Fibroblast of the conjunctiva (primary cell): ENCODE measurements around the gene FNTB.
"Not testable (repeated sequence)": the region's sequence is repeated elsewhere in the genome, so short reads cannot be mapped to it uniquely, and the experiment has no call there.

Source experiments
- DNase-seq: peaks from one replicate; pipeline ENCODE4 v3.0.0-alpha.2; 2010; ENCODE audit warnings: low read depth

Gene FNTB

DNA sequence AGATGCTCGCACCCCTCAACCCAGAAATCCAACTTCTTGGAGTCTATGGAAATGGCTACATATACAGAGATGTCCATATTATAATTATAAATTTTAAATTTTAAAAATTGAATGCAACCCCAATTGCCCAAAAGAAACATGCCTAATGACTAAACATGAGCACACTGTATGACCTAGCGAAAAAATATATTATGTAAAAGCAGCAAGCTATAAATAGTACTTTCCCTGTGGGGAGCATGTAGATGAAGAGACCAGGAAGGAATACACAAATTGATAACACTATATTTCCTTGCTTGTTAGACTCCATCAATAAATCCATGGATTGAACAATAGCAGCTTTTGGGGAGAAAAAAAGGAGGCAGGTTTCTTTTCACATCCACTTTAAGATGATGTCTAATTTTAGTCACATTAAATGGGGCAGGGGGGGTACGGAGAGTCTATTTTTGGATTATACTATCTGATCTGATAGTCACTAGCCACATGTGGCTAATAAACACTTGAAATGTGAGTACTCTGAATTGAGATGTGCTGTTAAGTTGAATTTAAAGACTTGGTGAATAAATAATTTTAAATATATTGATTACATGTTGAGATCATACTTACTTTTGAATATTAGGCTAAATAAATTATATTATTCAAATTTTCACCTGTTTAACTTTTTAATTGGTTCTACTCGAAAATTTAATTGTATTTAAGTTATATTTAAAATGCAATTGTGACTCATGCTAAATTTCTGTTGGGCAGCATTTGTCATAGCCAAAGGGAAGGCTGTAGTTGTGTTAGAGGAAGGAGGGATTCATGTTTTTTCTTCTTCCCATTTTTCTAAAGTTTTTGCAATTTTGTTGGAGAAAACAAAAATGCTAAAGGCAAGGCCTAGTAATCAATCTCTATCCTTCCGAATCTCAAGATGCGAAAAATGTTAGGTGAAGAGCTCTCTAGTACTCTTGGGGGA, 98.1 kb downstream of the FNTB start:
- DNase-seq: no peak

DNA sequence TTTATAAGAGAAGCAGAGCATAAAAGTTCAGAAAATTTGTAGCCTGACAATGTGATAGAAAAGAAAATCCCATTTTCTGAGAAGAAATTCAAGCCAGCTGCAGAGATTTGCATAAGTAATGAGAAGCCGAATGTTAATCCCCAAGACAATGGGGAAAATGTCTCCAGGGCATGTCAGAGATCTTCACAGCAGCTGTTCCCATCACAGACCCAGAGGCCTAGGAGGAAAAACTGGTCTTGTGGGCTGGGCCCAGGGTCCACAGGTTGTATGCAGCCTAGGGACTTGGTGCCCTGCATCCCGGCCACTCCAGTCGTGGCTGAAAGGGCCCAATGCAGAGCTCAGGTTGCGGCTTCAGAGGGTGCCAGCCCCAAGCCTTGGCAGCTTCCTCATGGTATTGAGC, 100.0 kb downstream of the FNTB start:
- DNase-seq: not testable (repeated sequence)

DNA sequence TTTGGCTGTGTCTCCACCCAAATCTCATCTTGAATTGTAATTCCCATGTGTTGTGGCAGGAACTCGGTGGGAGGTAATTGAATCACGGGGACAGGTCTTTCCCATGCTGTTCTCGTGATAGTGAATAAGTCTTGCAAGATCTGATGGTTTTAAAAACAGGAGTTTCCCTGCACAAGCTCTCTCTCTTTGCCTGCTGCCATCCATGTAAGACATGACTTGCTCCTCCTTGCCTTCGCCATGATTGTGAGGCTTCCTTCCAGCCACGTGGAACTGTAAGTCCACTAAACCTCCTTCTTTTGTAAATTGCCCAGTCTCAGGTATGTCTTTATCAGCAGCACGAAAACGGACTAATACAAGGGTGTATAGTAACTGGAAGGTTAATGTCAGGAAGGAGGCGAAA, 101.1 kb downstream of the FNTB start:
- DNase-seq: not testable (repeated sequence)

DNA sequence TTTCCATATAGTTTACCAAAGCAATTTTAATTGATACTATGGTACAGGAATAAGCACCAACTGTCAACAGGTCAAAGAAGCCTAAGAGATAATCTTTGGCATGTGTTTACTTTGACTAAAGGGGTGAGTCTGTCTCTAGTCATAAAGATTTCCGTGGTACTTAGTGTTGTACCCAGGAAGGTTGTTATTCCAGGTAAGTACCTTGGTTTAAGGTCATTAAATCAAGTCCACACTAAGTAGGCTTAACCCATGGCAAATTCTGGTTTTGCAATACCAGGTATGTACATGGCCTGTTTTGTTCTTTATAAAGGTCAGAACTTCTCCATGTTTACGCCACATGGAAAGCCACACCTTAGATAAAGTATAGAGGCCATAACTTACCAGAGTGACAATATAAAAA, 105.7 kb downstream of the FNTB start:
- no peak for DNase-seq

DNA sequence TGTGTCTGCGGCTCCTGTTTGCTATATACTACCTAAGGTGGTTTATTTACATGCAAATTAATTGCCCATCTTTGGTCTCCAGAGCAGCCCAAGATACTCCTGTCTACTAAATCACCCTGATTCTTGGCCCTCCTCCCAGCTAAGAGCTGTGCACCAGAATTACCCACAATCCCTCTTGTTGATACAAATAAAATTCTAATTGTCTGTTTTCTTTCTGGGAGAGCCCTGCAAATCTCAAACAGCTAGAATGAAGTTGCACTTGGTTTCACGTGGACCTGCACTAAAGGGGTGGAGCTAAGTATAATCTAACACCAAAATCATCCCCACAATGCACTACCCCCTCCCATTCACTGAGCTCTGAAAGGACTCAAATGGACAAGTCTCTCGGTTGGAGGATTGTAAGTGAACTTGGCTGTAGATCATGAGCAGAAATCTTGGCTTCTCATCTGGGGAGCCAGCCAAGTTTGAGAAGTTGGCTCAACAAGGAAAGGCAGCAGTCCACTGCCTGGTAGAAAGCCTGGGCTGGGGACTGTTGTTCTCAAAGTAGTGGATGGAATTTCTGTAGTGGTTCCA, 109.0 kb downstream of the FNTB start:
- DNase-seq: peak; percentile 91

DNA sequence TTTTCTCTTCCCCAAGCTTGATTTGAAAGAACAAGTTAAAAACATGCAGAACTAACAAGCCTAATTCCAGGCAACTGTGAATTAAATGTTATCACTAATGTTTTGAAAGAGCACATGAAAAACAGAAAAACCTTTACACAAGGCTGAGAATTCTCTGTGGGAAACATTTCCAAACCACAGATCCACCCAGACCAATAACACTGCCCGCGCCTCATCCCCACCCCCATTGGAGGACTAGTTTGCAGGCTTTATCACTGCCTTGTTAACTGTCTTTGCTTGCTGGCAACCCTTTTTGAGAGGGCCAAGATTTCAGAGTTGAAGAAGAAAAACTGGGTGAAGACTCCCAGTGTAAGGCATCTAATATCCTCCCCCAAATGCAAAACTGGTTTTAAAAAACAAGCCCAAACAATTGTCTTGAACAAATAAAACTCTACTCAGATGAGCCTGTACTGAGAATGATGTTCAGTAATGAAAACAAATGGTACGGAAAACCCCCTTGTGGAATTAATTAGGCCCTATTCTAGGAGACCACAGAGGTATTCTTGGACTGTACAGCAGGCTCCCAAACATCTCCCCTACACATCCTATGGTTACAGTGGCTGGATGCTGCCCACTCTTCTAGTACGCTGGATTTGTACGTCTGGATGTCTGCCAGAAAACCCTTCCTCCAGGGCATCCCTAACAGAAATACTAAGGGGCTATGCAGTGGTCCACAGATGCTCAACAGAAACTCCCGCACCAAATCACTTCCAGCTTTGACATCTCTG, 109.8 kb downstream of the FNTB start:
- peak; percentile 46 for DNase-seq

DNA sequence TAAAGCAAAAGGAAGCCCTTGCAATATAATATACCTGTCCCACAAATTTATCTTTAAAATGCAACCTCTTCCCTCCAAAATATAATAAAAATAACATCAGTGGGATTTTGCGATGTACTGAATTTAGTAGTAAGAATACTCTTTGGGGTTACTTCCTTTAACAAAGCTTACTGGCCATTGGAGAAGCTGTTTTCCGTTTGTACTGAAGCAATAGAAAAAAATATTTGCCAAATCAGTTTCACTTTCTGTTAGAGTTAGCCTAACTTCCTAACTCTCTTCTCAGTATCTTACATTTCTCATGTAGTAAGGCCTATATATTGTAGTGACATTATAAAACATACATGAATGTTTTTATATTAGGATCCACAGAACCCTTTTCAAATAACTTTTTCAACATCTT, 111.9 kb downstream of the FNTB start:
- DNase-seq: no peak

DNA sequence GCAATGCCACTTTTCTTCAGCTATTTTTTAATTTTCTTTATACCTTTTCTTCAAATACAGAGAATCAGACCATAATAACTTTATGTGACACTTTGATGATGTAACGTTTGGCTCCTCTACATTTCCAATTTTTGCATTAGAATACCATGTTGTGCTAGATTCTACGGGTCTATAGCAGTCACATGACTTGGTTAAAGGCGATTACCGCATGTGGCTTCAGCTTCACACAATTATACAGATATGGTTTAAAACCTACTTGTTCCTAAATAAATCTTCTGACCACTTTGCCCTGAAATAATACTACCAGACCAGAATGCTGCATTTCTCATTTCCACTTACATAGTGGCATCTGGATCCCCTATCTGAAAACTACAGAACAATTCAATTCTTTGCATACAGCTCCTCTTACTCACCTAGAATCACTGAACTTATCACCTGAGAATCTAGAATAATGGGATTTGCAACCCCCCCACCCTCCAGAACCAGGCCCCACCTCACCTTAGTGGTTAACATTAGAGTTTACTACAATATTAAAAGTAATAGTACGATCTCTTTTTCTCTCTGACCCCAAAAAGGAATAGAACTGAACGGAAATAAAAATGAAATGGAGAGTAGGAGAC, 114.3 kb downstream of the FNTB start:
- no peak for DNase-seq

DNA sequence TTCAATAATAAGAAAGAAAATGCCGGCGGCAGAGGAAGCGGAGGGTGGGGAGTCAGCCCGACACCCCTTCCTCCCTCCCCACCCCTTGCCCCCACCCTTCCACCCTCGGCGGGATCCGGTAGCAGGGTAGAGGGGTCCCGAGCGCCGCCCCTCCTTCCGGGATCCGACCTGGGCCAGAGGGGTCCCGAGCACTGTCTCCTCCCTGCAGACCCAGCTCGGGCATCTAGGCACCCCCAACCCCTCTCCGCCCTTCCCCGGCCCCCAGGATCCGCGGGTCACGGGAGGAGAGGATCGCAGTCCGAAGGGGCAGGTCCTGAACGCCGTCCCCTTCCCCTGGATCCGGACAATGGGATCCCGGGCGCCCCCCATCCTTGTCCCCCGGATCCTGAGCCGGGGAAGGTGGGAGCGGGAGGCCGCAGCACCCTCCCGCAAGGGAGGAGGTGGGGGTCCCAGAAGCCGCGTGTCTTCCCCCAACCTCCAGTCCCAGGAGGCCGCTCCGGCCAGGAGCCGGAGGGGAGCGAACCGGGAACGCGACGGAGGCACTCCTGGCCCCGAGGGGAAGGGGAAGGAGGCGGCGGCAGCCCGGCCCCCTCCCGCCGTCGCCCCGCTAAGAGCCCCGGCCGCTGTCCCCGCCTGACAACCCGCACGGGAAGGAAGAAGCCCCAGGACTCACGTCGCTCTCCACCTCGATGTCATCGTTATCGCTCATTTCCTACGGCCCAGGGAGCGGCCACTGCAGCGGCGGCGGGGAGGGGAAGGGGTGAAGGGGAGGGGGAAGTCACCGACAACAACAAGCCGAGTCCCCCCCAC, 115.1 kb downstream of the FNTB start:
- no peak for DNase-seq

DNA sequence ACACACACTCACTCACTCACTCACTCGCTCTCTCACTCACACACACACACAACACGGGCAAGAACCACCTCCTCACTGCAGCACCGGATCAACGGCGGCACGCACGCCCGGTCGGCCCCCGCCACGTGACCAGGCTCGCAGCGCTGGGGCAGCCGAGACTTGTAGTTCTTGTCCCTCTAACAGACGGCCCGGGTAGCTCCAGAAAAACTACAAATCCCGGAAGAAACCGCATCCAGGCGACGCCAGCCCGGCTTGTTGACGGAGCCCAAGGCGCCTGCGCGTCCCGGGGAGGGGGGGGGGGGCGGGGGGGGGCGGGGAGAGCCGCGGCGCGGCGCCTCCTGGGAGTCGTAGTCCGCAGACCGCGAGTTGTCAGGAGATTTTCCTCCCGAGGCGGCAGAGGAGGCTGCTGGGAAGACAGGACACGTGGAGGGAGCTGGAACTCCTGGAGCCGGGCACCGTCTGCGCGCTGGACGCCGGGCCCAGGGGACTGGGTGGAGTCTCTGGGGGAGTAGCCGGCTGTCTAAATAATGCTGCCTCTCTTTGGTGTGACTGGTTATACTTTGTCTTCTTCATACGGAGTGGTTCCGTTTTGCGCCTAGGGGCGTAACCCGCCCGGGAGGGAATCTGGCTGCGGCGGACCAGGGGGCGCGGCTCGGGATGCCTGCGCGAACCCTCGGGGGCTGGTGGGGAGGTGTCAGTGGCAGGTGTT, 115.9 kb downstream of the FNTB start, which contains the start of gene MAX:
TSS of gene MAX (minus strand) at position 77 of the 709 bp plus-strand sequence. CDS start 178 bp downstream, outside the sequence.
- DNase-seq: peak; percentile 98

DNA sequence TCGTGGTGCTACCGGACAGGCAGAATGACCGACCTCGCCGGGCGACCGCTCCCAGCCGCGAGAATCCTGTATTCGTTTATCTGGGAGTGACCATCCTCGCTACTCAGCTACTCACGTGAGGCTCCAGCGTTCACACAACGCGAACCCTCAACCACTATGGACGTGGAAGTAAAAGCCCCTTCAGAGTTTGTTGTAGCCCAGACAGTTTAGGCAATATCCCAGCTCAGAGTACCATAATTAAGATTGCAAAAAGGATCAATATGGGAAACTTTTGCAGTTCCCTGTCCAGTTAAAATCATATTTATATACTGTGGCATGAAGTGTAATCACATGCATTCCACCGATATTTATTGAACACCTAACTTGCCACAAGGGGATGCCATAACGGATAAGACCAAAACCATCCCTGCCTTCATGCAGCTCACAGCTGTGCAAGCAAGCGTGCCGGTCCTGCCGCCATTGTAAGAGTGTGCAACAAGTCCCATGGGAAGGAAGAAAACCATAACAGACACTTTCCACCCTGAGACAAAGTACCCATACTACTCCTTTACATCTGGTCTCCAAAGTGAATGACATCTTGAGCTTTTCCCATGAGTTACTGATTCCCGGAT, 116.6 kb downstream of the FNTB start:
- DNase-seq: no peak

DNA sequence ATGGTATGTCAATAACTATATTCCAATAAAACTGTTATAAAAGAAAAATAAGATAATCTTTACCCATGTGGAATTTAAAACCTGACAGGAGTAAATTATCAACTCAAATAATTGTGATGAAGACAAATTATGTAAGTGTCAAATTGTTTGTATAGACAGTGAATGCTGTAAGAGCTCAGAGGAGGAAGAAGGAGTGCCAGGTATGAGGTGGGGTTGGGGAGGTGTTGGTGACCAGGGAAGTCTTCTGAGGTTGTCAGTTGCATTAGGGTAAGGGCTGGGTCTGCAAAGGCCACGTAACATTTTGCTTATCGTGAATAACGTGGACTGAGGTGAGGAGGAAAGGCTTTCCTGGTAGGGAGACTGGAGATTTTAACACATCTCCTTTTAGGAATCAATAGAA, 118.1 kb downstream of the FNTB start:
- no peak for DNase-seq

DNA sequence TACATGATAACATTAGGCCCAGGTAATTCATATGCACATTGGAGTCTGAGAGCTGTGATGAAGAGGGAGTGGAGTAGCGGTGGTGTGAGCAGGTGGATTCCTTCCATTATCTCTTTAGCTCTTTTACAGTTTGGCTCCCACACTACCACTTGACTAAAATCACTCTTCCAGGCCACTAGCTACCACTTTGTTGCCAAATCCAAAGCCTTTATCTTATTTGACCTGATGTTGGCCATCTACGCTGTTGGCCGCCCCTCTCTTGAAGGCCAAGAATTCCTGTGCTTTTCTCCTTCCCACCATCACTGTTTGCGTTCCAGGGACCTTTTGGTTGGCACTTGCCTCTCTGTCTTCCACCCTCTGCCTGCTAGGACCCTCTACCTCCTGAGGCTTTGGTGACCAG, 119.6 kb downstream of the FNTB start:
- no peak for DNase-seq

DNA sequence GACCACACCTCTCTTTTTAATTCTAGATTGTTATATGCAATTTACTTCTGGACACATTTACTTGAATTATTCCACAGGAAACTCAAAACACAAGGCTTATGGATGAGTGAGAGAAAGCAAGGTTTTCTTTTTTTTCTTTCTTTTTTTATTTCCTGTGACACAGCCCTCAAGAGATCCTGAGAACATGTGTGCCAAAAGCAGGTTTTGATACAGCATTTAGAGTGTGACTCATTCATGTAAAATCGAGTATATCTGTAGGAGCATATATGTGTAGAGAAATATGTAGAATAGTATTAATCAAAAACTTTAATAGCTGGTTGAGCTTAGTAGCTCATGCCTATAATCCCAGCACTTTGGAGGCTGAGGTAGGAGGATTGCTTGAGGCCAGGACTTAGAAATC, 120.0 kb downstream of the FNTB start:
- DNase-seq: no peak

DNA sequence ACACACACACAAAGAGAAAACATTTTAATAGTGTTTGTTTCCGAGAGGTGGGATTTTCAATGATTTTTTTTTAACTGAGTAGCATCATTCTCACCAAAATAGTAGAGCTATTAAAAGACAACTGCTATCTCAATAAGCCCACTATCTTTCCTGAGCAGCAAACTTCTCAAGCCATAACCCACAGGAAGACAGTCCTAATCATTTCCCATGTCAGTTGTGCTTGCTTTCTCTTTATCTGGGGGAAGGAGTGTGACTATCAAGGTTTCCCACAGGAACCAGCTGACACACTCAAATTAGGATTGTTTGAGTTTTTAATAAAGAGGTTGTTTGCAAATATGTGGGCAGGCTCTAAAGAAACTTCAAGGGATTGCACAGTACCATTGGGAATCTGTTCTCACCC, 120.5 kb downstream of the FNTB start:
- DNase-seq: no peak

DNA sequence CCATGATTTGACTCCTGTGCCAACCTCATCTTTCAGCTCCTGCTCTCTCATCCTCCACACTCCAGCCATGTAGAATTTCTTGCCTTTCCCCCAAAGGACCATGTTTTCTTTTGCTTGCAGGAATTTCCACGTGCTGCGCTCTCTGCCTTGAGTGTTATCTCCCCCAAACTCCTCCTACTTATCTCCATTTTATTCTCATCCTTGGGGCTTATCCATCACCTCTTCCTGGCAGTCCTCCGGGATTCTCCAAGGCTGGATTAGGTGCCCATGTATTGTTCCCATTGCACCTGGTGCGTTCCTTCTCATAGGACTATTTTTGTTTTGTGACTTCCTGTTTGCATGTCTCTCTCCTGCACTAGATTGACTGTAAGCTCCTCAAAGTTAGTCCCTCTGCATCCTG, 122.7 kb downstream of the FNTB start:
- no peak for DNase-seq

DNA sequence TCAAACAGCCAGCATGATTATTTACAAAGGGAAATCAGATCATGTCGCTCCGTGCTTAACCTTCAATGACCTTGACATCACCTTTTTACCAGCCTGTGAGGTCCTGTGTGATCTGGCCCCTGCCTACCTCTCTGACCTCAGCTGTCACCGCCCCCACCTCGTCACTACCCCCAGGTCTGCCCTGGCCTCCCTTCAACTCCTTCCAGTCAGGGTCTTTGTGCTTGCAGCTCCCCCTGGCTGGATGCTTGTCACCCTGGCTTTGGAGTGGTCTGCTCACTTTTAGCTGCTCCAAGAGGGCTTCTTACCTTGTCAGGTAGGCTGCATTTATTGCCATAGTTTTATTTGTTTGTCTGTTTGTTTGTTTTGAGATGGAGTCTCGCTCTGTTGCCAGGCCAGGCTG, 123.8 kb downstream of the FNTB start:
- DNase-seq: no peak
